GM21825 (cell line): ENCODE measurements around the gene CD38.
A peak's percentile ranks its signal among the peaks of the same experiment; 100 is the strongest.
"Not testable (repeated sequence)": the region's sequence is repeated elsewhere in the genome, so short reads cannot be mapped to it uniquely, and the experiment has no call there.

ENCODE experiments used
- ATAC-seq: cut with Tn5 transposase; IDR thresholded peaks from one replicate; pipeline ENCODE4 v1.9.1; 2021; ENCODE audit warnings: mild to moderate bottlenecking, moderate library complexity; ENCODE audit not compliant: unreplicated experiment

The CD38 gene

GRCh38 chr4:15794905-15795304, 16.8 kb downstream of the CD38 start:
- no peak for ATAC-seq

GRCh38 chr4:15797320-15797719, 19.2 kb downstream of the CD38 start:
- no peak for ATAC-seq

GRCh38 chr4:15799141-15799540, 21.0 kb downstream of the CD38 start:
- no peak for ATAC-seq

GRCh38 chr4:15799701-15800100, 21.6 kb downstream of the CD38 start:
- ATAC-seq: no peak

GRCh38 chr4:15802497-15802896, 24.4 kb downstream of the CD38 start:
- ATAC-seq: not testable (repeated sequence)

GRCh38 chr4:15805583-15806517, 27.7 kb downstream of the CD38 start:
- peak; percentile 40 for ATAC-seq

- ATAC-seq: peak; percentile 75
Observed at GRCh38 chr4:15809058-15809457, 30.9 kb downstream of the CD38 start.

GRCh38 chr4:15809466-15809865, 31.3 kb downstream of the CD38 start:
- peak; percentile 2 for ATAC-seq

GRCh38 chr4:15811703-15812337, 33.7 kb downstream of the CD38 start:
- ATAC-seq: no peak

- peak; percentile 56 for ATAC-seq
Observed at GRCh38 chr4:15832523-15833451, 54.7 kb downstream of the CD38 start.

- ATAC-seq: no peak
Observed at GRCh38 chr4:15833801-15834200, 55.7 kb downstream of the CD38 start.

- ATAC-seq: no peak
Observed at GRCh38 chr4:15836362-15836761, 58.2 kb downstream of the CD38 start.

- ATAC-seq: no peak
Observed at GRCh38 chr4:15837591-15837990, 59.5 kb downstream of the CD38 start.

GRCh38 chr4:15841194-15841730, 63.1 kb downstream of the CD38 start:
- not testable (repeated sequence) for ATAC-seq

GRCh38 chr4:15847746-15848145, 69.6 kb downstream of the CD38 start:
- no peak for ATAC-seq

GRCh38 chr4:15848191-15848842, 70.2 kb downstream of the CD38 start:
- no peak for ATAC-seq

- no peak for ATAC-seq
Observed at GRCh38 chr4:15851969-15852368, 73.8 kb downstream of the CD38 start.

- no peak for ATAC-seq
Observed at GRCh38 chr4:15852524-15852923, 74.4 kb downstream of the CD38 start.

GRCh38 chr4:15853345-15853744, 75.2 kb downstream of the CD38 start:
- ATAC-seq: no peak

- no peak for ATAC-seq
Observed at GRCh38 chr4:15855804-15856475, 77.8 kb downstream of the CD38 start.
